Activated CD8-positive, alpha-beta memory T cell treated with anti-CD3 and anti-CD28 coated beads, Interleukin-2, amount 10 ng/mL, durations not matched to agents 7 days and 5 days (primary cell): Measurements from ENCODE around the gene CGN. TPM values are rescaled to one million over a fixed set of nuclear protein-coding genes. Genes with fewer than 3 reads are reported as not detected.

Source experiments
- ATAC-seq: fragments of 150-1000 bp; cut with Tn5 transposase; one replicate; pipeline ENCODE4 v1.10.0; 2021; ENCODE audit warnings: moderate library complexity
- CTCF ChIA-PET: fragments of 350-600 bp; sonication (Branson Sonifier 250); formaldehyde crosslinking; loops from one replicate; lab custom pipeline; 2021; ENCODE audit warnings: antibody characterized with exemption; lab: Charles Lee
- DNase-seq: peaks from one replicate; pipeline ENCODE4 v3.0.0-alpha.2; 2020
- H3K27ac Mint-ChIP-seq: one replicate; pipeline ENCODE4 v1.8.0; 2021; ENCODE audit warnings: mild to moderate bottlenecking, mixed read lengths
- H3K27me3 Mint-ChIP-seq: one replicate; pipeline ENCODE4 v1.8.0; 2021; ENCODE audit warnings: mixed read lengths
- H3K36me3 Mint-ChIP-seq: one replicate; pipeline ENCODE4 v1.8.0; 2021; ENCODE audit warnings: mild to moderate bottlenecking, mixed read lengths
- H3K4me1 Mint-ChIP-seq: one replicate; pipeline ENCODE4 v1.8.0; 2021; ENCODE audit warnings: mixed read lengths
- H3K4me3 Mint-ChIP-seq: one replicate; pipeline ENCODE4 v1.8.0; 2021; ENCODE audit warnings: mild to moderate bottlenecking, moderate library complexity, mixed read lengths
- H3K9me3 Mint-ChIP-seq: one replicate; pipeline ENCODE4 v1.8.0; 2022; ENCODE audit warnings: low read depth, mixed read lengths
- total RNA-seq, 2 experiments: library from RNA; stranded (reverse); gene quantifications; one replicate each; pipeline ENCODE4 v1.2.3, GENCODE V29; 2021

Gene CGN, protein sequence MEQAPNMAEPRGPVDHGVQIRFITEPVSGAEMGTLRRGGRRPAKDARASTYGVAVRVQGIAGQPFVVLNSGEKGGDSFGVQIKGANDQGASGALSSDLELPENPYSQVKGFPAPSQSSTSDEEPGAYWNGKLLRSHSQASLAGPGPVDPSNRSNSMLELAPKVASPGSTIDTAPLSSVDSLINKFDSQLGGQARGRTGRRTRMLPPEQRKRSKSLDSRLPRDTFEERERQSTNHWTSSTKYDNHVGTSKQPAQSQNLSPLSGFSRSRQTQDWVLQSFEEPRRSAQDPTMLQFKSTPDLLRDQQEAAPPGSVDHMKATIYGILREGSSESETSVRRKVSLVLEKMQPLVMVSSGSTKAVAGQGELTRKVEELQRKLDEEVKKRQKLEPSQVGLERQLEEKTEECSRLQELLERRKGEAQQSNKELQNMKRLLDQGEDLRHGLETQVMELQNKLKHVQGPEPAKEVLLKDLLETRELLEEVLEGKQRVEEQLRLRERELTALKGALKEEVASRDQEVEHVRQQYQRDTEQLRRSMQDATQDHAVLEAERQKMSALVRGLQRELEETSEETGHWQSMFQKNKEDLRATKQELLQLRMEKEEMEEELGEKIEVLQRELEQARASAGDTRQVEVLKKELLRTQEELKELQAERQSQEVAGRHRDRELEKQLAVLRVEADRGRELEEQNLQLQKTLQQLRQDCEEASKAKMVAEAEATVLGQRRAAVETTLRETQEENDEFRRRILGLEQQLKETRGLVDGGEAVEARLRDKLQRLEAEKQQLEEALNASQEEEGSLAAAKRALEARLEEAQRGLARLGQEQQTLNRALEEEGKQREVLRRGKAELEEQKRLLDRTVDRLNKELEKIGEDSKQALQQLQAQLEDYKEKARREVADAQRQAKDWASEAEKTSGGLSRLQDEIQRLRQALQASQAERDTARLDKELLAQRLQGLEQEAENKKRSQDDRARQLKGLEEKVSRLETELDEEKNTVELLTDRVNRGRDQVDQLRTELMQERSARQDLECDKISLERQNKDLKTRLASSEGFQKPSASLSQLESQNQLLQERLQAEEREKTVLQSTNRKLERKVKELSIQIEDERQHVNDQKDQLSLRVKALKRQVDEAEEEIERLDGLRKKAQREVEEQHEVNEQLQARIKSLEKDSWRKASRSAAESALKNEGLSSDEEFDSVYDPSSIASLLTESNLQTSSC
- under 1 TPM; 0.37 to 0.70 TPM for total RNA-seq

DNA sequence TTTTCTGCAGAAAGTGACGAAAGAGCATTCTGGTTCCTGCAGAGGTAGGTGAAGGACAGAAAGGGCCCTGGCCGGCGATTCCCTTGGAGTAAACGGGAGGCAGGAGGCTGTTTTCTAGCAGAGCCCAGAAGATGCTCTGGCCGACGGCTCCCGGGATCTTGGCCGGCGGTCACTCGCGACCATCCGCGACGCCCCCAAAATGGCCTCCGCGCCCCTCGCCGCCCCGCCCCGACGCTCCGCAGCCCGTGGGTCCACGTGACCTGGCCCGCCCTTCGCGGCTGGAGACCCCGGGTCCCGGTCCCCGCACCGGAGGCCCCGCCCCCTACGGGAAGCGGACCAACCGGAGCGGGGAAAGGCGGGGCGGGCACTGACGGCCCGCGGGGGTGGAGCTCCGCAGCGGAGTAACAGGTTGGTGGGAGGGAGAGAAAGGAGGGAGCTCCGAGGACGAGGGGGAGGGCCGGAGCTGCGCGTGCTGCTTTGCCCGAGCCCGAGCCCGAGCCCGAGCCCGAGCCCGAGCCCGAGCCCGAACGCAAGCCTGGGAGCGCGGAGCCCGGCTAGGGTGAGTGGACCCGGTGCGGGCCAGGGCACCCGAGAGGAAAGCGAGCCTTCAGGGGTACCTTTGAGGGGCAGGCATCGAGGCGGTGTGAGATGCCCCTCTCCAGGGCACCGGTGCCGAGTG lies at the start of gene CGN:
CGN (plus strand) TSS at position 431 of the 679 bp plus-strand sequence. CDS start 7,133 bp downstream, outside the sequence.
- DNase-seq: peak; percentile 88
- Mint-ChIP-seq H3K9me3 (no peaks in the 10 kb centered on the region), H3K27me3 (peaks cover 8% of the 10 kb centered on the region), H3K4me3 (peak within 1 kb of the TSS; percentile 75), H3K4me1 (peaks cover 22% of the 10 kb centered on the region), H3K36me3 (no peaks in the 10 kb centered on the region), H3K27ac (no peak within 1 kb of the TSS)
- peak; percentile 98 for ATAC-seq
- CTCF ChIA-PET: interaction anchor here (1.1 to 2.2 kb wide), 3 partner anchors 29 to 325 kb away, joined by 3 to 8 read pairs (median 7); partner anchors contain the start of gene TUFT1

DNA sequence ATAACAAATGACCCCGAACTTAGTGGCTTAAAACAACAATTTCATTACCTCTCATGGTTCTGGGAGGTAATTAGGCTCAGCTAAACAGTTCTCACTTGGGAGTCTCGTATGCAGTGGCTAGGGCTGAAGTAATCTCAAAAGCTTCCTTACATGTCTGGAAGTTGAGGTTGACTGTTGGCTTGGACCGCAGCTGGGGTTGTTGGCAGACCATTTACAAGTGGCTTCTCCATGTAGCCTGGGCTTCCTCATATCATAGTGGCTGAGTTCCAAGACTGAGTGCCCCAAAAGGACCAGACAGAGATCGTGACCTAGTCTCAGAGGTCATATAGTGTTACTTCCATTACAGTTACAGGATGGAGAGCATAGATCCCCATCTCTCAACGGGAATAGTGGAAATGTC lies 49.5 kb upstream of the CGN start:
- ATAC-seq: no peak
- no peak overlapping the region for H3K4me3 Mint-ChIP-seq
- peaks cover 5% of the 10 kb centered on the region for H3K36me3 Mint-ChIP-seq
- H3K27ac Mint-ChIP-seq: no peak overlapping the region
- peaks cover 14% of the 10 kb centered on the region for H3K4me1 Mint-ChIP-seq
- no peak for DNase-seq
- CTCF ChIA-PET: interaction anchor here (0.7 to 1.1 kb wide), 4 partner anchors 10 to 203 kb away, joined by 3 to 4 read pairs (median 3); no protein-coding TSS in a partner anchor
- H3K27me3 Mint-ChIP-seq: peaks cover 42% of the 10 kb centered on the region
- no peaks in the 10 kb centered on the region for H3K9me3 Mint-ChIP-seq

DNA sequence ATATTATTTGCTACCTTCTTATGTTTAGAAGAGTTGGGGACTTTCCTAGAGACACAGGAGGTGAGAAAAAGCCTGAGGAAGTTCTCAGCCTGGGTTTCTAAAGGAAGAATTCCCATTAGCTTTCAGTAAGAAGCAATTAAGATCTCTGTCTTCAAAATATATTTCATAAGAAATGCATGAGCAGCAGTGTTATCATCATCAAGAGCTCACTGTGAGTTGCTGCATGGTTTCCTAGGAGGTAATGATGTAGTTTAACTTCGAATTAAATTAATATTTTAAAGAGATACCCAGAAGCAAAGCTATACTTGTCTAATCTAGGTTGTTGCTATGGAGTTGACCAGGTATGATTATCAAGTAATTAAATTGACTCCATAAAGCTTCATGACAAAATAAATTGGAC lies 46.2 kb upstream of the CGN start:
- Mint-ChIP-seq H3K36me3 (no peaks in the 10 kb centered on the region), H3K9me3 (no peaks in the 10 kb centered on the region), H3K27ac (no peak overlapping the region), H3K4me1 (no peaks in the 10 kb centered on the region), H3K27me3 (peaks cover 44% of the 10 kb centered on the region), H3K4me3 (no peak overlapping the region)
- ATAC-seq (no peak), DNase-seq (no peak)
- CTCF ChIA-PET: interaction anchor here (0.9 to 1.7 kb wide), 2 partner anchors 19 to 21 kb away, joined by 3 read pairs; no protein-coding TSS in a partner anchor

DNA sequence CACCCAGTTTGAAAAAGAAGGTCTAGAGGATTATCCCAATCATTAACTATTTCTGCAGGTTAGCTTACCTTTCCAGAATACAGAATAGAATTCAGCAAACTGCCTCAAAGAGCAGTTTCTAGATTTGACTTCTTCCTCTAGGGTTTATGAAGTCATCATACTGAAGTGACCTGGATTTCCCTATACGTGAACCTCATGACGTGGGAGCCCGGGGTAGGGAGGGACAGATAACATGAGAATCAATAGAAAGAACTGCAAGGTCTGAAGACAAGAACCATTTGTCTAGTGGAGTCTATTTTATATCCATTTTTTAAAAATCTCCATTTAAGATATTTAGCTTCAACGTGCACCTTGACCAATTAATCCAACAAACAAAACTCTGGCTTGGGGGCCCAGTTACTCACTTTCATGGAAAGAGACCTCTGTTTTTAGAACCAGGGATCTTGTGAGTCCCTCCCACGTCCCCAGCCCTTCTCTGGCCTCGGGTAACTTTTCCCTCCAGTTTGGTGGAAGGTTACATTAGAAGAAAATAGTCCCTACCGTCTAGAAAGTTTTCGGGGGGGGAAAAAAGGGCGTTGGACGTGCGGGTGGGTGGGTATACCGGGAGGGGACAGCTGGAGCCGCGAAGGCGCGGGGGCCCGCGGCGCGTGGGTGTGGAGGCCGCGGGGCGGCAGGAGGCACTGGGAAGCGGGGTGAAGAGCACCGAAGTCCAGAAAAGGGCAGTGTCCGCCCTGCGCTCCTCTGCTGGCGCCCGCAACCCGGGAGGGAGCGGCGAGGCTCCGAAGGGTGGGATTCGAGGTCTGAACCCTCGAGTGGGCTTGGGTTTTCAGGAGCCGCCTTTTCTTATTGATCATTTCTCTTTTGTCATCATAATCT lies 38.1 kb upstream of the CGN start:
- DNase-seq (peak; percentile 41), ATAC-seq (peak; percentile 63)
- H3K4me1 Mint-ChIP-seq: peaks cover 14% of the 10 kb centered on the region
- CTCF ChIA-PET: interaction anchor here (0.6 to 0.7 kb wide), 2 partner anchors 373 to 527 kb away, joined by 3 read pairs; no protein-coding TSS in a partner anchor
- H3K4me3 Mint-ChIP-seq: peak overlapping the region; percentile 29
- H3K9me3 Mint-ChIP-seq: no peaks in the 10 kb centered on the region
- no peaks in the 10 kb centered on the region for H3K36me3 Mint-ChIP-seq
- no peaks in the 10 kb centered on the region for H3K27me3 Mint-ChIP-seq
- H3K27ac Mint-ChIP-seq: peak overlapping the region; percentile 18

DNA sequence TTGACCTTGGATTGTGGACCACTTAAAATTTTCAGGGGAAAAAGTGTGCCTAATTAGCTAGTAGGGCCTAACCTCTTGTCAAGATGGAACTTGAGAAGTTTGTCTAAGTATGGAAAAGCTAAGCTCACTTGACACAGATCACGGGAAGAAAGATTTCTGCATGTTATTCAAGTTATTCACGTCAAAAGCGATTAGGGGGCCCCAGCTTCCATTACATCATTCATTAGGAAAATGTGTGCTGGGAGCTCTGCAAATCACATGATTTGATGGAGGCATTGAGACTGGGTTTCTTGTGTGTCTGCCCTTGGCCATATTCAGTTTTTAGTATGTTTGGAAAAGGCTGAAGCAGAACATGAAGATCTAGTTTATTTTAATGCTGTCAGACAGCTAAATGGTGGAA lies 36.4 kb upstream of the CGN start:
- H3K36me3 Mint-ChIP-seq: no peaks in the 10 kb centered on the region
- H3K4me3 Mint-ChIP-seq: no peak overlapping the region
- peaks cover 14% of the 10 kb centered on the region for H3K4me1 Mint-ChIP-seq
- H3K27me3 Mint-ChIP-seq: no peaks in the 10 kb centered on the region
- no peaks in the 10 kb centered on the region for H3K9me3 Mint-ChIP-seq
- no peak for ATAC-seq
- CTCF ChIA-PET: interaction anchor here (0.7 to 1.4 kb wide), 8 partner anchors 11 to 260 kb away, joined by 3 to 5 read pairs (median 4); partner anchors contain the start of gene POGZ
- no peak for DNase-seq
- H3K27ac Mint-ChIP-seq: no peak overlapping the region

DNA sequence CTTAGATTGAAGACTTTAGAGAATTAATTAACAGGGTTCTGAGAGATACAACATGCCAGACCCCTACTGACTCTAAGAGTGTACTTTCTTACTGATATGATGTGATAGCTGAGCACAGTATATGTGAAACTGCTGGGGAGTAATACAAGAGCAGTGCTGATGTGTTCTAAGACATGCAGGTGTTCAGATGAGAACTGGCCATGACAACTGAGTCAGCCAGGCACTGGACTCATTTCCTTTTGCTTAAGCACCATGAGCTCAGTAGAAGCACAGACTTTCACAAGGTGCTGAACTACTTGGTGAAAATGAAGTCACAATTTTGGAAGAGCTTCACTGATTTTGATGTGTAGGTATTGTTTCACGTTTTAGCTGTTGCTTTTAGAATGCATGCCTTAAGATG lies 36.0 kb upstream of the CGN start:
- H3K4me3 Mint-ChIP-seq: no peak overlapping the region
- CTCF ChIA-PET: interaction anchor here (0.7 to 1.4 kb wide), 9 partner anchors 12 to 260 kb away, joined by 3 to 5 read pairs (median 3); partner anchors contain the start of gene POGZ
- ATAC-seq: peak; percentile 69

DNA sequence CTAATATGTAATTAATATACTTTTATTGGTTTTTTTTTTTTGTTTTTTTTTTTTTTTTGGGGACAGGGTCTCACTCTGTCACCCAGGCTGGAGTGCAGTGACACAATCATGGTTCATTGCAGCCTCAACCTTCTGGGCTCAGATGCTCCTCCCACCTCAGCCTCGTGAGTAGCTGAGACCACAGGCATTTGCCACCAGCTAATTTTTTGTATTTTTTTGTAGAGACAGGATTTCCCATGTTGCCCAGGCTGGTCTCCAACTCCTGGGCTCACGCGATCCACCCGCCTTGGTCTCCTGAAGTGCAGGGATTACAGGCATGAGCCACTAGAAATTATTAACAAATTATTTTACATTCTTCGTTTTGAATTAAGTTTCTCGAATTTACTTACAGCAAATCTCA lies 35.1 kb upstream of the CGN start:
- no peaks in the 10 kb centered on the region for H3K9me3 Mint-ChIP-seq
- no peak overlapping the region for H3K4me3 Mint-ChIP-seq
- H3K27me3 Mint-ChIP-seq: no peaks in the 10 kb centered on the region
- CTCF ChIA-PET: interaction anchor here (1.3 kb wide), 1 partner anchor 14 kb away, joined by 3 read pairs; no protein-coding TSS in a partner anchor
- ATAC-seq: no peak
- no peak for DNase-seq
- H3K27ac Mint-ChIP-seq: no peak overlapping the region
- no peaks in the 10 kb centered on the region for H3K36me3 Mint-ChIP-seq
- peaks cover 14% of the 10 kb centered on the region for H3K4me1 Mint-ChIP-seq

More for the DNA sequence above, 36.0 kb upstream of the CGN start:
- H3K9me3 Mint-ChIP-seq: no peaks in the 10 kb centered on the region
- H3K27me3 Mint-ChIP-seq: no peaks in the 10 kb centered on the region
- peak; percentile 46 for DNase-seq
- no peaks in the 10 kb centered on the region for H3K36me3 Mint-ChIP-seq
- no peak overlapping the region for H3K27ac Mint-ChIP-seq
- peaks cover 14% of the 10 kb centered on the region for H3K4me1 Mint-ChIP-seq

DNA sequence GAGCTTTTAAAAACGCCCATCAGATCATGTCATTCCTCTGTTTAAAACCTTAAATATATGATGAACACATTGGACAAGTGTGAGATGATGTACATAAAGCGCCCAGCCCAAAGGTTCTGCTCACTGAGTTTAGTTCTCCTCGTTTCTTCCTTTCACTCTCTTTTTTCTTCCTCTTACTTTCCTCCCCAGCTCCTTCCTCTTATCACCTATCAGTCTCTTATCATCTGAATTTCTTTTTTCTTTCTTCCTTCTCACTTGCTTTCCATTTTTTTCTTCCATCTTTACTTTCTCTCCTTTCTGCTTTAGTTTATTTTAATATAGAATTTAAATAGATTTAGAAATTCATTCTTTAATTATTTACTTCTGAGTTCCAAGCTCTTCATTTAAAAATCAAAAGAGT lies 34.1 kb upstream of the CGN start:
- ATAC-seq (no peak), DNase-seq (no peak)
- CTCF ChIA-PET: interaction anchor here (1.0 kb wide), 1 partner anchor 27 kb away, joined by 3 read pairs; no protein-coding TSS in a partner anchor
- Mint-ChIP-seq H3K4me3 (no peak overlapping the region), H3K27me3 (no peaks in the 10 kb centered on the region), H3K9me3 (peaks cover 2% of the 10 kb centered on the region), H3K27ac (no peak overlapping the region), H3K4me1 (peaks cover 14% of the 10 kb centered on the region), H3K36me3 (peaks cover 2% of the 10 kb centered on the region)

DNA sequence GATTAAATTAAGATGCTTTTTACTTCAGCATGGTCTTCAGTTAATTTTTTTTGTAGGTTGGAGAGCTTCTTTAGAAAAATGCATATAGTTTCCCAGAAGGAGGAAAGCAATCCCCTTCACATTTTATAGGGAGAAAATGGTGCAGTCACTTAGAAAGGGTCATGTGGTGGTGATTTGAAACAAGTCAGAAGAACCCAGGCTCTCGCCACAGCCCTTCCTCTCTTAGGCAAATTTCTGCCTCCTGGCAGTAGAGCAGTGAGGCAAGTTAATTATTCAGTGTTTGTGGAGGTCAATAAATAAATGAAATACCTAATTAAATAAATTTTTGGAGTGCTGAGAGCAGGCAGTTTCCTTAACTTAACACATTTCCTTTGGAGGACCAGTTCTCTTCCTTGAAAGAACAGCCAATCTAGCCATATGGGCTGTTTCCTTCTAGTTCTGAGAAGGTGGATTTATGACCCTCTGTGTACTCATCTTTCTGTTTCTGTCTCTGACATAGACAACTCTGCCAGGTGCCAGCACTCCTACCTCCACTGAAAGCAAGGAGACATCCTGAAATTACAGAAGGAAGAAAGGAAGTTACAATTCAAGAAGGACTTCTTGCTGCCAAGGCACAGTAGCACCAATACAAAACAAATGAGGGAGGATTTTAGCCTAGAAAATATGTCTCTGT lies 32.9 kb upstream of the CGN start:
- DNase-seq: no peak
- no peak for ATAC-seq
- no peak overlapping the region for H3K4me3 Mint-ChIP-seq
- CTCF ChIA-PET: no interaction called here
- no peak overlapping the region for H3K27ac Mint-ChIP-seq
- H3K27me3 Mint-ChIP-seq: no peaks in the 10 kb centered on the region
- peaks cover 2% of the 10 kb centered on the region for H3K36me3 Mint-ChIP-seq
- peaks cover 4% of the 10 kb centered on the region for H3K9me3 Mint-ChIP-seq
- H3K4me1 Mint-ChIP-seq: peaks cover 8% of the 10 kb centered on the region

DNA sequence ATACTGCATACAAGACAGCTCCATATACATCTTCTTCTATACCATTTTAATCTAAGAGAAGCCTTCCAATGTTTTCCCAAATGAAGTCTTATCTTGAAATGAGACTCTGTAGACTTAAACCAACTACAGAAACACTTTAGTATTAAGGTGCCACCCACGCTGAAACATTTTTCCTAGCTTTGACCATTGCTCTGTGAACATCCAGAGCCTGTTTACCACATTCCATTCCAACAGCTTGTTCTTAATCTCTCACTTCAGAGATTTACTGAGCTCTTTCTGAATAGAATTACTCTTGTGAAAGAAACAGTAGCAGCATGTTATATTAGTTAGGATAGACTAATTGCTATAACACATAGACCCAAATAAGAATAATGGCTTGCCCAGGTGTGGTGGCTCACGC lies 32.3 kb upstream of the CGN start:
- ATAC-seq (no peak), DNase-seq (no peak)
- Mint-ChIP-seq H3K36me3 (peaks cover 2% of the 10 kb centered on the region), H3K27me3 (no peaks in the 10 kb centered on the region), H3K4me1 (peaks cover 6% of the 10 kb centered on the region), H3K27ac (no peak overlapping the region), H3K4me3 (no peak overlapping the region), H3K9me3 (peaks cover 4% of the 10 kb centered on the region)
- CTCF ChIA-PET: no interaction called here

DNA sequence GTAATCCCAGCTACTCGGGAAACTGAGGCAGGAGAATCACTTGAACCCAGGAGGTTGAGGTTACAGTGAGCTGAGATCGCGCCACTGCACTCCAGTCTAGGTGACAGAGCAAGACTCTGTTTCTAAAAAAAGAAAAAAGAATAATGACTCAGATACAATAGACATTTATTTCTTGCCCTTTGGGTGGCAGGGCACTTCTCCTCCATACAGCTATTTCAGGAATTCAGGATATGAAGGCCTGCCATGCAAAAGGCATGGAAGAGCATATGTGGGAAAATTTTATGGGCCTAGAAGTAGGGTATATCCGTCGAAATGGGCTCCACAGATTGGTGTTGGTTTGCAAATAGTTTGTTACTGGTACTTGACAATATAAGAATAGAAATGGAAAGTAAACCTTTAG lies 31.7 kb upstream of the CGN start:
- H3K36me3 Mint-ChIP-seq: peaks cover 2% of the 10 kb centered on the region
- peaks cover 4% of the 10 kb centered on the region for H3K9me3 Mint-ChIP-seq
- no peaks in the 10 kb centered on the region for H3K27me3 Mint-ChIP-seq
- CTCF ChIA-PET: no interaction called here
- ATAC-seq: no peak
- DNase-seq: no peak
- no peak overlapping the region for H3K4me3 Mint-ChIP-seq
- H3K27ac Mint-ChIP-seq: no peak overlapping the region
- peaks cover 3% of the 10 kb centered on the region for H3K4me1 Mint-ChIP-seq
